Dermis microvascular lymphatic vessel endothelial cell (primary cell): ENCODE measurements around the gene CDKN2C. TPM values are rescaled to one million over a fixed set of nuclear protein-coding genes. Genes with fewer than 3 reads are reported as not detected.

Experiments
- DNase-seq, 2 donors: peaks; one replicate each; pipeline versions ENCODE4 v3.0.0 to v3.0.0-alpha.2; 2010; ENCODE audit warnings: low read depth in 2 of 2
- total RNA-seq: library from RNA; depleted of rRNA; stranded (reverse); fragments of >200 nt; gene quantifications from 2 replicates; pipeline ENCODE4 v1.2.1, GENCODE V29; 2014

The CDKN2C gene
- total RNA-seq, 1 donor from 2014 or later: 17.6 TPM

DNA sequence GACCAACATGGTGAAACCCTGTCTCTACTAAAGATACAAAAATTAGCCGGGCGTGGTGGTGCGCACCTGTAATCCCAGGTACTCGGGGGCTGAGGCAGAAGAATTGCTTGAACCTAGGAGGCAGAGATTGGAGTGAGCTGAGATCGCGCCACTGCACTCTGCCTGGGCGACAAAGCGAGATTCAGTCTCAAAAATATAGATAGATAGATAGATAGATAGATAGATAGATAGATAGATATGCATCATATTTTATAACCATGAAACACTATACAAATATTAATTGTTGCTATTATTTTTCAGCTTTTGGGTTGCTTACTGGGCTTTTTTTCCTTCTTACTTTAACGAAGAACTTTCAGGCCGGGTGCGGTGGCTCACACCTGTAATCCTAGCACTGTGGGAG lies 5.2 kb upstream of the CDKN2C start:
- no peak for DNase-seq

DNA sequence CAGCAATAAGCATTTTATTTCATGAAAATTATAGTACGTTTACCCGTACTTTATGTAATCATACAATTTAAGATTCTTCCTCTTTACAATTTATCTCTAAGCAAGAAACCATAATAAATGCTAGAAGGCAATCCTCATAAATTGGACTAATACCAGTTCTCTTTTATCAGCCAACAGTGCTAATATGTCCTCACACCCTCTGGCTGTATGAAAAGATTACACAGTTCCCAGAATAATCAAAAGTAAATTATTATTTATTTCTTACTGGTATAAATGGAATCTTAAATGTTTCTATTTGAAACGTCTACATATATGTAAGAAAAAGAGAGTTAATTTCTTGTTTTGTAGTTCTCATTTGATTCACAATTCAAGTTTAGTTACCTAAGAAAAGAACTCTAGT lies 3.1 kb upstream of the CDKN2C start:
- no peak for DNase-seq

DNA sequence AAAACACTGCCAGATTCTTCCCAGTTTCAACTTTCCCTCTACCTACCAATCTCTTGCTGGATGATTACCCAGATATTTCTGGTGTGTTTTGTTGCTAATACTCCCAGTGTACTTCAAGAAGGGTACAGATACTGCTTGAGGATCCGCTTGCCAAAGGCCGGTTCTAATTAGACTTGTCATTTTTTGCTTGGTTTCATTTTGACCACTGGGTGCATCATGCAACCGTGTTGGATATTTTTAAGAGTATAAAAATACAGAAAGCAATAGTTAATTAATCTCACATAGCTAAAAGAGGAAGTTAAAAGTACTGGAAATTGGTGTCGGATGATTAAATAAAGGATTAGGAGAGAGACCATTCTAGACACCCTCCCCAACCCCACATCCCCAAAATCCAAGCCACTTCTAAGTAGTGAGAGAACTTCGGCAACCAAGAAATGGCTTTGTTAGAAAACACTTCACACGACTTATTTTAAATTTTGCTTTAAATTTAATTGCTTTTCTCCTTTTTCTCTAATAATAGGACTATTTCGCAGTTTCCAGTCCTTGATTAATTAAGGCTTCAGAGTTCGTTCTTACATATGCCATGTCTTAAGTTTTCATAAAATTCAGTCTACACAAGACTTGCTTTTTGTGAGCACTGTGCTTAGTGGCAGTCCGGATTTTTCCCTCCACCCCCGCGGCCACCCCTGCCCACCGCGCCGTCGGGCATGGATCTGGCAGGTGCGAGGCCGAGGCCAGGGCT lies 2.5 kb upstream of the CDKN2C start:
- no peak for DNase-seq

DNA sequence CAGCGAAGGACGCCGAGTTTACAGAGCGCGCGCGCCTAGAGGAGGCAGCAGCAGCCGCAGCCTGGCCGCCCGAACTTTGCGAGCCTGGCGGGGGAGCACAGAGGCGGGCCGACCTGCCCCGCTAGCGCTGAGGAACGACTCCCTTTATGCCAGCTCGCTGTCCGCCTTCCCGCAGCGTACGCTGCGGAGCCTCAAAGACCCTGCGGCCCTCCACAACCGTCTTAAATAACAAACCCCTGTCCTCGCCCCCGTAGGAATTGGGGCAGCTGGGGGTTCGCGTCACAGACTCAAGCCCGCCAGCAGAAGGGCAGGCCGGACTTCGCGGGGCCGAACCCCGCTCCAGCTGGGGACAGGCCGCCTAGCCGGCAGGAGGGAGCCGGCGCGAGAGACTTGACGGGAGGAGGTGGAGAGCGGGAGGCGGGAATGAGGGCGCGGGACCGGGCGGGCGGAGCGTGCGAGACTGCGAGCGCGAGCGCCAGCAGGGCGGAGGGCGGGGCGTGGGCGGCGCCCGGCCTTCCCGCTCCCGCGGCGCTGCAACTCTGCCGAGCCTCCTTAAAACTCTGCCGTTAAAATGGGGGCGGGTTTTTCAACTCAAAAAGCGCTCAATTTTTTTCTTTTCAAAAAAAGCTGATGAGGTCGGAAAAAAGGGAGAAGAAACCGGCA lies 1.8 kb upstream of the CDKN2C start:
- DNase-seq: peak; percentile 78 to 95

DNA sequence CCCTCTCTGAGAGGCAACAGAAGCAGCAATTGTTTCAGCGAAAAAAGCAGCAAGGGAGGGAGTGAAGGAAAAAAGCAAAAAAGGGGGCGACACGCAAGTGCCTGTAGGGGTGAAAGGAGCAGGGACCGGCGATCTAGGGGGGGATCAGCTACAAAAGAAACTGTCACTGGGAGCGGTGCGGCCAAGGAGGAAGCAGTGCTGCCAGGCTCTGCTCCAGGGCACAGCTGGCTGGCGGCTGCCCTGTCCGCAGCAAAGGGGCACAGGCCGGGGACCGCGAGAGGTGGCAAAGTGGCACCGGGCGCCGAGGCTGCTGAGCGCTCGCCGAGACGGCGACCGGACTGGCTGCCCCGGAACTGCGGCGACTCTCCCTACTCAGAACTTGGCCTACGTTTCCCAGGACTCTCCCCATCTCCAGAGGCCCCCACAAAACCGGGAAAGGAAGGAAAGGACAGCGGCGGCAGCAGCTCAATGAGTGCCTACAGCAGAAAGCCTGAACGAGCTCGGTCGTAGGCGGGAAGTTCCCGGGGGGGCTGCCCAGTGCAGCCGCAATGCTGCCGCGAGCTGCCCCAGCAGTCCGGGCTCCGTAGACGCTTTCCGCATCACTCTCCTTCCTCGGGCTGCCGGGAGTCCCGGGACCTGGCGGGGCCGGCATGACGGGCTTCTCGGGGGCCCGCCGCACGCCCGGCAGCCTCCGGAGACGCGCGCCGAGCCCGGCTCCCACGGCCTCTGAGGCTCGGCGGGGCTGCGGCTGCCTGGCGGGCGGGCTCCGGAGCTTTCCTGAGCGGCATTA lies 1.0 kb upstream of the CDKN2C start:
- DNase-seq: peak in 1 of 2 donors; percentile 48

- no peak for DNase-seq
Observed at GRCh38 chr1:50970509-50970887, 453 bp downstream of the CDKN2C start.

DNA sequence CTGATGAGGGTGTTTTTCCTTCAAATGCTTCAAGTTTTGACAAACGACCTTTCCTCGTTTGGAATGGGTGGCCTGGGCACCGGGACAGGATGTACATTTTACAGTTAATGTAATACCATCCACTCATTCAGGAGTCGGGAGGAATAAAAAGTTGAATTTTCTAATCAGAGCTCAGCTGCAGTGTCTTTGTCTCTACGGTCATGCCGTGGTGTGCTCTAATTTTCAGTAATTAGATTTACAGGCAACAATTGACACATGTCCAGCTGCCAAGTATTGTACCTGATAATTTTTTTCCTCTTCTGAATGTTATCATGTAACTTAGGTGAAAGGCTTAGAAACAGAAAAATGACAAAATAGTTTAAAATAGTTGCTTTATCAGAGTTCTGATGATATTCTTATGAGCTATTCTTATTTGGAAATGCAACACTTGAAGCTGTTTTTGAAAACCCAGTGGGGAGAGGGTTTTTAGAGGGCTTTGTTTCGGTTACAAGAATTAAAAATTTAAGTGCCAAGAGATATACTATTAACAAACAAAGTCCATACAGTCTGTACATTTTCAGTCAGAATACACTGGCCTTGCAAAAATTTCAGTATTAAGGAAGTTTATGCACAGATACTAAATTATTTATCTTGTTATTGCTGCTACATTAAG lies 1.0 kb downstream of the CDKN2C start:
- peak in 1 of 2 donors; percentile 18 for DNase-seq

DNA sequence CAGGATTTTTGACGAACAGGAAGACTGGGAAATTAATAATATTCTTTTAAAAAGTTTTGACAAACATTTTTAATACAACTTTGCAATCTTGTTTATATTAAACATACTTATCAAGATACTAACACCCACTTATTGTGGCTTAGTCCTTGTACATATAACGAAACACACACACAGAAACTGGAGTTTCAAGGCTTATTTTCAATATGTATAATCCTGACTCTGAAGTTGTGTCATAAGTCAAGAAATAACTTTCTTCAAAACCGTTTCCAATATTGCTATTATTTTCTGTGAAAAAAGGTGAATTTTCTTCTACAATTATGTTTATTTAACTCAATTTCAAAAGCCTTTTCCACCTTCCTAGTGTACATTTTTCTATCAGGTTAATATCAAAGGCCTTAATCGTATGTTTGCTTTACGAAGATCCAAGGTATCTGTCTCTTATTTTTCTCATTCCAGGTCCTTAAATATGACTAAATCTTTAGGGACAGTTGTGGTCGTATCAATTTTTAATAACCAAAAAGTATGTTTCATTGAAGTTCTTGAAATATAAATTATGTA lies 1.8 kb downstream of the CDKN2C start:
- DNase-seq: no peak

- DNase-seq: no peak
Observed at GRCh38 chr1:50972766-50973165, 2.7 kb downstream of the CDKN2C start.

- no peak for DNase-seq
Observed at GRCh38 chr1:50973255-50973654, 3.2 kb downstream of the CDKN2C start.

GRCh38 chr1:50973875-50974617 lies 4.0 kb downstream of the CDKN2C start:
- no peak for DNase-seq

- no peak for DNase-seq
Observed at GRCh38 chr1:50974618-50974935, 4.5 kb downstream of the CDKN2C start.

GRCh38 chr1:50975436-50975835 lies 5.4 kb downstream of the CDKN2C start:
- DNase-seq: no peak

- no peak for DNase-seq
Observed at GRCh38 chr1:50976111-50976889, 6.3 kb downstream of the CDKN2C start.

DNA sequence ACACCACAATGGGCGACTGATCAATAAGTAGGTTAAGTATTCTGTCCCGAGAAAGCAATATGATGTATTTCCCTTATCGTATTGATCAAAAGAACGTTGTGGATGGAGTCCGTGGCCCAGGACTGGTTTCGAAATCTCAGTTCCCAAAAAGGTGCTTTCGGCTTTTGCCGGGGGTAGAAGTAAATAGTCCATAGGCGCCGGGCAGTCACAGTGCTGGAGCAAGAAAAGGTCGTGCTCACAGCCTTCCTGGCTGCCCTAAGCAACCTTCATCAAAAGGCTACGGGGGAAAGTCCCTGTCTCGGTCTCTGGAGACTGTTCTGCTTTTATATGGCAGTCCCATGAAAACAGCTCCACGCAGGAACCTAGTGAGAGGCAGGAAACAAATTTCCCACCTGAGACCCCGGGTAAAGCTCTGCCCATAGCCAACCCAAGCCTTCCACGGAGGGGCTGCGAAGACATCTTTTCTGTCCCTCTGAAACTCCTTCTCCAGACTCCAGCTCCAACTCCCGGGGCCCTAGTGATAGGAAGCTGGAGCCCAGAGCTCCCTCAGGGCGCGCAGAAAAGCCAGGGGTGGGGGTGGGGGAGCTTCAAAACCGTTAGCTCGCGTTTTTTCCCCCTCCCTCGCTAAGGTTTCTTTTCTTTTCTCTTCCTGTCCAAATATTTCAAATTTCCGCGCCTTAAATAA lies 7.0 kb downstream of the CDKN2C start:
- DNase-seq: peak in 1 of 2 donors; percentile 54

DNA sequence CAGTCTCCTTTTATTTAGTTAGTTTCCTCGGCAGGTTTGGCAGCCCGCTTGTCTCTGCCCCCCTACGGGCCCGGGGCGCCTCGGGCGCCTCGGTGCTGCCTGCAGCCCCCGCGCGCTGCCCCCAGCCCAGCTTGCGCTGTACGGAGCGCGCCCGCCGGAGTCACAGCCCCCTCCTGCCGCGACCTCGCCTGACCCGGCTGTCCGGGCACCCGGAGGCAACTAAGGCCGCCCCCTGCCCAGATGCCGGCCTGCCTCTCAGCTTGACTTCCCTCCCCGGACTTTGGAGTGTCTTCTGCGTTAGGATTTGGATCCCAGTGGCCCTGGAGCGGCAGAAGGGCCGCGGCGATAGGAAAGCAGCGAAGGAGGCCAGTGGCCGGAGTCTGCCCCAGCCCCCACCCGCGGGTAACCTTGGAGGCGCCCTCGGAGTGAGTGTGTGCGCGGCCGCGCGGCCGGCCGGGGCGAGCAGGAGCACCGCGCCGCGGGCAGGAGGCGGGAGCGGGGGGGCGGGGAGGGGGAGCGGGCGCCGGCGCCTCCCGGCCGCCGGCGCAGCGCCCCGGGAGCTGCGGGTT lies 7.6 kb downstream of the CDKN2C start:
- peak in 1 of 2 donors; percentile 50 for DNase-seq

DNA sequence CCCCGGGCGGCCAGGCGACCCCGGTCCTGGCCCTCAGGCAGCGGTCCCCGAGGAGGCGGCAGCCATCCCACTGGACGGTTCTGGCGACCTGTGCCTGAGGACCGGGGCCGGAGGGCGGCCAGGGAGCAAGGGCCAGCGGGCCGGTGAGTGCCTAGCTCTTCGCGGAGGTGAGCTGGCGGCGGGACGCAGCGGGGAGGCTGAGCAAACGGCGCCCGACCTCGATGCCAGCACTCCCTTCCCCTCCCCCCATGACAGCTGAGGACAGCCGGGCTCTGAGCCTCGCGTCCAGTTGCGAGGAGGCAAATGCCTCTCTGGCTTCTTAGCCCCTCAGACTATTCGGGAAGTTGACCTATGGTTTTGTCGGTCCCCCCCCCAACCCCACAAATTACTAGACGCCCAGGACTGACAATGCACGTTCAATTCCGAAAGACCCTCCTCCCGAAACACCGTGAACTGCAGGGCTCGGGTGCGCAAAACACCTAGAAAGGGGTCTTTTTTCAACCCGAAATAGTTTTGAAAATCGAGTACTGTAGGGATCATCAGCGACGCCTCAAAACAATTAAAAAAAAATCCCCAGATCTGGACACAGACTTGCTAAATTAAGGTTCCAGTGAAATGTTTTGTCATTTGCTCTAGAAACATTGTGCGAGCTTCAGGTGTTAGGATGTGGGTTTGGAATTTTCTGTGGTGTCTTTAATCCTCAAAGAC lies 8.3 kb downstream of the CDKN2C start:
- DNase-seq: peak in 1 of 2 donors; percentile 70
